ENCODE data around the gene OAS2. TPM values are rescaled to one million over a fixed set of nuclear protein-coding genes. Genes with fewer than 3 reads are reported as not detected.

The OAS2 gene
- total and polyA plus RNA-seq, 9 of the 15 experiments (the other 6 are each of a cell fraction or from before 2014, with no cell fraction given): 0.13 to 0.85 TPM; not detected in 7

GRCh38 chr12:112992541-112993398 lies 14.5 kb downstream of the OAS2 start:
- WGBS (ENCODE audit: insufficient coverage, low coverage, missing lambda C conversion rate): 0% methylated on average over 2 of the region's 2 CpGs
- Histone ChIP-seq H4K20me1 (replicated peaks; ENCODE audit: control insufficient read depth, insufficient read depth, low read length) (no peaks in the 10 kb centered on the region), H3K27me3 (ENCODE audit: control insufficient read depth in 2 of 2, insufficient read depth in 2 of 2, low read length in 2 of 2) (no peaks in the 10 kb centered on the region), H3K9ac (ENCODE audit: insufficient read depth in 1 of 2, low read depth in 2 of 2, low read length in 2 of 2) (no peak overlapping the region), H3K4me1 (replicated peaks in 1 of 2; ENCODE audit: control insufficient read depth in 2 of 2, insufficient read depth in 2 of 2, low read length in 2 of 2) (no peaks in the 10 kb centered on the region), H2AFZ (ENCODE audit: low read depth, low read length) (no peak overlapping the region), H3K4me2 (ENCODE audit: insufficient read depth, low read length) (no peak overlapping the region), H3K9me3 (replicated peaks; ENCODE audit: control insufficient read depth, insufficient read depth, low read depth, low read length) (no peaks in the 10 kb centered on the region), H3K27ac (ENCODE audit: extremely low read depth, low read depth, low read length) (no peak overlapping the region), H3K79me2 (ENCODE audit: control insufficient read depth, insufficient read depth, low read length) (no peaks in the 10 kb centered on the region), H3K36me3 (ENCODE audit: control insufficient read depth, insufficient read depth, low read length) (no peaks in the 10 kb centered on the region), H3K9me1 (ENCODE audit: control insufficient read depth, insufficient read depth, low read length) (no peaks in the 10 kb centered on the region), H3K4me3 (no peak overlapping the region)
- DNase-seq (ENCODE audit: extremely low read depth in 1 of 4, low spot score in 3 of 4) (peak; percentile 73 to 84 (median 84)), ATAC-seq (peak; percentile 83), FAIRE-seq (peak; percentile 98)
- in situ Hi-C loops (cut with MboI): no loop called here
- CTCF ChIA-PET (ENCODE audit: low intra/inter-chr PET ratio): interaction anchor here (0.6 to 2.1 kb wide), 7 partner anchors 39 to 818 kb away, joined by 3 to 8 read pairs (median 3); partner anchors contain the start of gene SLC8B1
- intact Hi-C loops (cut with micrococcal nuclease): loop anchor here (2.0 to 5.0 kb wide), 3 partner anchors 38 to 160 kb away; no protein-coding TSS in a partner anchor
- POLR2A ChIA-PET: interaction anchor here (0.7 to 1.0 kb wide), 6 partner anchors 9 to 215 kb away, joined by 3 to 4 read pairs (median 3); no protein-coding TSS in a partner anchor
- BruUV-seq (replicated peaks): no TSS peak
- TF ChIP-seq PHF21A (IDR thresholded peaks at IDR 0.05; ENCODE audit: borderline replicate concordance, low read depth): 0 out of 2 replicates have a peak, but pooled peaks have one; percentile 20
- TF ChIP-seq REST (IDR thresholded peaks at IDR 0.05; ENCODE audit: borderline replicate concordance): peak; percentile 69; the same call in 1 of the 2 replicates
- no peak for TF ChIP-seq REST (CRISPR knock-in tag; IDR thresholded peaks at IDR 0.05; ENCODE audit: low read depth)
- 0 out of 2 replicates have a peak, but pooled peaks have one; percentile 30 for TF ChIP-seq ELF1 (tag; IDR thresholded peaks at IDR 0.05)
- no peak for TF ChIP-seq ZBTB33 (CRISPR knock-in tag; IDR thresholded peaks at IDR 0.05)
- 0 out of 2 replicates have a peak, but pooled peaks have one; percentile 11 for TF ChIP-seq OTX1 (CRISPR knock-in tag; IDR thresholded peaks at IDR 0.05)
- TF ChIP-seq RAD21 (CRISPR knock-in tag; conservative IDR thresholded peaks at IDR 0.05 in 1 of 2, IDR thresholded peaks at IDR 0.05 in 1 of 2): peak; percentile 69 to 84
- TF ChIP-seq ELK3 (CRISPR knock-in tag; IDR thresholded peaks at IDR 0.05): no peak
